Small intestine (tissue), 7 donors: Measurements from ENCODE around the gene UGT1A6. TPM values are rescaled to one million over a fixed set of nuclear protein-coding genes. Genes with fewer than 3 reads are reported as not detected.

Experiments used
- DNase-seq, 2 donors: peaks; one replicate each; pipeline versions ENCODE4 v3.0.0 to v3.0.0-alpha.2; 2013
- FAIRE-seq: peaks from 2 replicates; lab custom pipeline; 2012; peaks lifted over from hg19 to GRCh38; lab: Jason Lieb, UNC
- H3K27ac ChIP-seq, 3 donors: one replicate each; pipeline ENCODE4 v1.5.1; 2013; ENCODE audit warnings: low read length in 2 of 3, mild to moderate bottlenecking in 2 of 3, control low read depth in 1 of 3, inconsistent platforms in 1 of 3, low read depth in 1 of 3, moderate library complexity in 1 of 3
- H3K27me3 ChIP-seq, 3 donors: one replicate each; pipeline ENCODE4 v1.6.1; 2013; ENCODE audit warnings: low read length in 3 of 3, inconsistent platforms in 1 of 3; ENCODE audit not compliant: control insufficient read depth in 3 of 3, insufficient read depth in 3 of 3
- H3K36me3 ChIP-seq, 3 donors: one replicate each; pipeline ENCODE4 v1.6.1; 2013; ENCODE audit warnings: low read length in 3 of 3, inconsistent platforms in 1 of 3, low read depth in 1 of 3, mild to moderate bottlenecking in 1 of 3, moderate library complexity in 1 of 3; ENCODE audit not compliant: control insufficient read depth in 3 of 3, insufficient read depth in 2 of 3
- H3K4me1 ChIP-seq, 3 donors: one replicate each; pipeline ENCODE4 v1.6.1; 2013; ENCODE audit warnings: low read length in 2 of 3, inconsistent platforms in 1 of 3, low read depth in 1 of 3, mild to moderate bottlenecking in 1 of 3, moderate library complexity in 1 of 3; ENCODE audit not compliant: control insufficient read depth in 3 of 3, insufficient read depth in 2 of 3
- H3K4me3 ChIP-seq, 3 donors: one replicate each; pipeline ENCODE4 v1.5.1; 2013; ENCODE audit warnings: low read length in 3 of 3, control low read depth in 1 of 3, inconsistent platforms in 1 of 3, low read depth in 1 of 3, mild to moderate bottlenecking in 1 of 3, moderate library complexity in 1 of 3
- H3K9me3 ChIP-seq, 2 donors: one replicate each; pipeline ENCODE4 v1.6.1; 2013; ENCODE audit warnings: low read depth in 1 of 2, low read length in 1 of 2; ENCODE audit not compliant: control insufficient read depth in 2 of 2, insufficient read depth in 1 of 2
- WGBS, 3 donors: extraction: QIAGEN DNeasy Blood & Tissue Kit; methylation state at CpG; one replicate each; pipeline ENCODE4 v1.1.7; 2013; 5-methylcytosine and 5-hydroxymethylcytosine counted together
- polyA plus RNA-seq, 4 donors: library from polyadenylated mRNA; stranded (reverse) in 3 of 4; unstranded in 1 of 4; fragments of 200-250 nt in 3 of 4; fragments of 120-200 nt in 1 of 4; gene quantifications; one replicate each; pipeline versions ENCODE4 v1.2.1 to v1.2.3, GENCODE V29; 2013
- donor health status: healthy with polysubstance abuse.
- donor health status: control.
- donor health status: control.
- donor health status: Bipolar disorder and iron deficiency.
- donor health status: healthy.

The UGT1A6 gene
- polyA plus RNA-seq, 4 donors, result 0.21 to 1.8 (median 1.4) TPM; not detected in 1

- no peaks in the 10 kb centered on the region for H3K27me3 ChIP-seq
- DNase-seq (no peak), FAIRE-seq (no peak)
- no peak overlapping the region for H3K4me3 ChIP-seq
- H3K4me1 ChIP-seq, result no peaks in the 10 kb centered on the region
- no peaks in the 10 kb centered on the region for H3K36me3 ChIP-seq
- H3K27ac ChIP-seq, result no peak overlapping the region
- peaks cover 0 to 5% of the 10 kb centered on the region in 2 donors for H3K9me3 ChIP-seq
Measured at GRCh38 chr2:233658610-233659009, 34.1 kb upstream of the UGT1A6 start.

DNA sequence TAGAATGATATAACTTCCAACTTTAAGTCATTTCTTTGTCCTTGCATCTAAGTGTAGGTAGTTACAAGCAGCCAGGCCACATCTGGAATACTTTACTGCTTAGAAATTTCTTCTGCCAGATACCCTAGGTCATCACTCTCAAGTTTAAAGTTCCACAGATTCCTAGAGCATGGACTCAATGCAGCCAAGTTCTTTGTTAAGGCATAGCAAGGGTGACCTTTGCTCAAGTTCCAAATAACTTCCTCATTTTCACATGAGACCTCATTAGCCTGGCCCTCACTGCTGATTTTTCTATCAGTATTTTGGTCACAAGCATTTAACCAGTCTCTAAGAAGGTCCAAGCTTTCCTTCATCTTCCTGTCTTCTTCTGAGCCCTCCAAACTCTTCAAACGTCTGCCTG, 28.8 kb upstream of the UGT1A6 start:
- FAIRE-seq (no peak), DNase-seq (peak in 1 of 2 donors; percentile 56)
- WGBS, 3 donors, result 43 to 58% (median 48%) methylated on average over 1 of the region's 1 CpG
- H3K4me3 ChIP-seq, result no peak overlapping the region
- H3K27me3 ChIP-seq, result no peaks in the 10 kb centered on the region
- H3K36me3 ChIP-seq, result no peaks in the 10 kb centered on the region
- H3K9me3 ChIP-seq, result peaks cover 0 to 5% of the 10 kb centered on the region in 2 donors
- no peak overlapping the region for H3K27ac ChIP-seq
- H3K4me1 ChIP-seq, result no peaks in the 10 kb centered on the region

- H3K4me3 ChIP-seq, result no peak overlapping the region
- 72 to 83% (median 78%) methylated on average over 4 of the region's 4 CpGs for WGBS, 3 donors
- no peak for FAIRE-seq
Measured at GRCh38 chr2:233668605-233669260, 24.0 kb upstream of the UGT1A6 start.

DNA sequence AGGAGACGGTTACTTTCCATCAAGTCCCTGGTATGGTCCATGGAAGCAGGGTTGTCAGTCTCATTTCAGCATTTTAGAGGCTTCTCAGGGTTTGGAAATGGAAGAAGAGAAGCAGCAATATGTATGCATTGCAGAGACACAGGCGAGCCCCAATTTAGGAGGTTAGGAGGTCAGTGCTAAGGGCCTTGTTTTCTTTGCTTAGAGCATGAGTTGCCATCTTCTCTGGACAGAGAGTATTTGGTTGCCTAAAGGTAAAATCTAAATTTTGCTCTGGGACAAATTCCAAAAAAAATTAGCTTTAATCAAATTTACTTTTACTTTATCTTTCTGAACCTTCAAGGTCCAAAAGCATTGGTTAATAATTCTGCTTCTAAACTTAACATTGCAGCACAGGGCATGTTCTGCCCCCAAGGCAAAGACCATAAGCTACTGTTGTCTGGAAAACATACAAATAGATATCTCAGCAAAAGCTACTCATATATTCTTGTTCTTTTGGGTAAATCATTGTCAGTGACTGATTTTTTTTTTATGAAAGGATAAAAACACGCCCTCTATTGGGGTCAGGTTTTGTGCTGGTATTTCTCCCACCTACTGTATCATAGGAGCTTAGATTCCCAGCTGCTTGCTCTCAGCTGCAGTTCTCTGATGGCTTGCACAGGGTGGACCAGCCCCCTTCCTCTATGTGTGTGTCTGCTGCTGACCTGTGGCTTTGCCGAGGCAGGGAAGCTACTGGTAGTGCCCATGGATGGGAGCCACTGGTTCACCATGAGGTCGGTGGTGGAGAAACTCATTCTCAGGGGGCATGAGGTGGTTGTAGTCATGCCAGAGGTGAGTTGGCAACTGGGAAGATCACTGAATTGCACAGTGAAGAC, 21.2 kb upstream of the UGT1A6 start, which contains the start of gene UGT1A9:
TSS of gene UGT1A9 (plus strand) at position 609 of the 872 bp plus-strand sequence. CDS start at position 646, 37 bp downstream.
- 84 to 92% (median 90%) methylated on average over 5 of the region's 5 CpGs for WGBS, 3 donors
- FAIRE-seq (no peak), DNase-seq (no peak)
- Histone ChIP-seq H3K36me3 (no peaks in the 10 kb centered on the region), H3K9me3 (no peaks in the 10 kb centered on the region), H3K27ac (no peak within 1 kb of the TSS), H3K4me1 (no peaks in the 10 kb centered on the region), H3K27me3 (peaks cover 0 to 1% (median 0%) of the 10 kb centered on the region in 3 donors), H3K4me3 (no peak within 1 kb of the TSS)

More at GRCh38 chr2:233668605-233669260, 24.0 kb upstream of the UGT1A6 start:
- no peaks in the 10 kb centered on the region for H3K9me3 ChIP-seq
- no peaks in the 10 kb centered on the region for H3K4me1 ChIP-seq
- peak in 1 of 2 donors; percentile 19 for DNase-seq
- no peaks in the 10 kb centered on the region for H3K36me3 ChIP-seq
- H3K27ac ChIP-seq, result no peak overlapping the region
- H3K27me3 ChIP-seq, result no peaks in the 10 kb centered on the region

DNA sequence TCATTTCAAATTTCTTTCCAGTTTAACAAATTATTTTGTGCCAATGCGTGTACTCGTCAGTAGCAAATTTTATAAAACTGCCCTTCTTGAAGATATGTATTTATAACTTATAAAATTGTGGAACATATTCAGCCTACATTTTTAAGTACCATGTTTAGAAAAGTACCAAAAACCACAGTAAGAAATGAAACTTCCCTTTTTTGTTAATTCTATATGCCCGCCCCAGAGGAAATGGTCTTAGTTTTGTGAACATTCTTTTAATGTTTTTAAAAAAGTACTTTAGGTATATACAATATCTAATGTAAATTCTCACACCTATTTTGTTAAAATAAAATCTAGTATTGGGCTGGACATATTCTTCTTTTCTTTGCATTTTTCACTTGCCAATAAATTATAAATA, 19.8 kb upstream of the UGT1A6 start:
- Histone ChIP-seq H3K4me3 (no peak overlapping the region), H3K27me3 (peaks cover 0 to 1% (median 0%) of the 10 kb centered on the region in 3 donors), H3K4me1 (no peaks in the 10 kb centered on the region), H3K36me3 (no peaks in the 10 kb centered on the region), H3K27ac (no peak overlapping the region), H3K9me3 (no peaks in the 10 kb centered on the region)
- 73 to 83% (median 82%) methylated on average over 3 of the region's 3 CpGs for WGBS, 3 donors
- FAIRE-seq (peak; percentile 55), DNase-seq (no peak)

DNA sequence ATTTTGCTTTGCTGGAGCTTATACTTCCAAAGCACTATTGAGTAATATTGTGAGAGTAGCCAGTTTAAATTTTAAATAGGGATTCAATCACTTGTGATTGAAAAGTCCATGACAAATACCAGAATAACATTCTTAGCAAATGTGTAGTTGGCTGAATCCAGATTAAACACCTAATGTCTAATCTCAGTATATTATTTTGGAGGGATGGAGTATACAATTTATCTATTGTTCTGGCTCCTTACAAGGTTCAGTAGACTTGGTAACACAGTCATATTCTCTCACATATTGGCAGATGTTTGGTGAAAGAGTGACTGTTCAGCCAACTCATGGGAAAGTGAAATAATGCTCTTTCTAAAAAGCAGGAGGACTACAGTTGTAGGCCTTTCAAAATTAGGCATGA, 18.8 kb upstream of the UGT1A6 start:
- no peaks in the 10 kb centered on the region for H3K4me1 ChIP-seq
- no peak overlapping the region for H3K27ac ChIP-seq
- DNase-seq, result no peak
- no peaks in the 10 kb centered on the region for H3K36me3 ChIP-seq
- FAIRE-seq, result no peak
- H3K4me3 ChIP-seq, result no peak overlapping the region
- no peaks in the 10 kb centered on the region for H3K9me3 ChIP-seq
- H3K27me3 ChIP-seq, result peaks cover 0 to 1% (median 0%) of the 10 kb centered on the region in 3 donors

DNA sequence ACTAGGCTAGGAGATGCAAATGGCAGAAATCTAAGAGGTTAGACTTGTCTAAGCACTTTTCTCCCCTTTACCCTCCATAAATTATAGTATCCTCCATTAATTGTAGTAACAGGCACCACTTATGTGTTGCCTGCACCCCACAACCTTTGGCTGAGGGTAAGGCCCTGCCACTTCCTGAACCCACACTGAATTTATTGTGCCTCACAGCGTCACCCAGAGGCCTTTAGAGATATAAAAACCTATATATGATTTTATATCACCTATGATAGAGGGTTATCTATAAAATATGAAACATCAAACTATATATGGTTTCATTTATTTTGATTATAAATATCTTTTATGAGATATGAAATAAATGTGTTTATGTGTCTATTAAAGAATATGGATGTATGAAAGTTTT, 18.4 kb upstream of the UGT1A6 start:
- DNase-seq (no peak), FAIRE-seq (no peak)
- WGBS, 3 donors, result 29 to 41% (median 39%) methylated on average over 1 of the region's 1 CpG
- Histone ChIP-seq H3K9me3 (no peaks in the 10 kb centered on the region), H3K4me3 (no peak overlapping the region), H3K27ac (no peak overlapping the region), H3K27me3 (peaks cover 0 to 1% (median 0%) of the 10 kb centered on the region in 3 donors), H3K36me3 (no peaks in the 10 kb centered on the region), H3K4me1 (no peaks in the 10 kb centered on the region)

- 60 to 73% (median 67%) methylated on average over 4 of the region's 4 CpGs for WGBS, 3 donors
- no peak overlapping the region for H3K27ac ChIP-seq
- FAIRE-seq, result no peak
- DNase-seq, result no peak
- H3K27me3 ChIP-seq, result peaks cover 0 to 1% (median 0%) of the 10 kb centered on the region in 3 donors
- H3K4me1 ChIP-seq, result no peaks in the 10 kb centered on the region
- no peak overlapping the region for H3K4me3 ChIP-seq
- H3K36me3 ChIP-seq, result no peaks in the 10 kb centered on the region
- H3K9me3 ChIP-seq, result no peaks in the 10 kb centered on the region
Measured at GRCh38 chr2:233674995-233675394, 17.7 kb upstream of the UGT1A6 start.
